DMS 273 treated with DMSO at 0.1 percent for 48 hours (cell line): ENCODE measurements around the gene COX7A2.

Experiments used
- DNase-seq: peaks from one replicate; lab custom pipeline; 2025; lab: John Stamatoyannopoulos, UW

COX7A2 gene

GRCh38 chr6:75268121-75268987, 24.8 kb upstream of the COX7A2 start:
- DNase-seq: no peak

GRCh38 chr6:75267461-75267860, 23.9 kb upstream of the COX7A2 start:
- no peak for DNase-seq

GRCh38 chr6:75266716-75267291, 23.2 kb upstream of the COX7A2 start:
- peak; percentile 8 for DNase-seq

- no peak for DNase-seq
Measured at GRCh38 chr6:75263401-75263750, 19.8 kb upstream of the COX7A2 start.

GRCh38 chr6:75262716-75263400, 19.3 kb upstream of the COX7A2 start:
- no peak for DNase-seq

GRCh38 chr6:75261299-75261698, 17.7 kb upstream of the COX7A2 start:
- no peak for DNase-seq

GRCh38 chr6:75257343-75258087, 13.9 kb upstream of the COX7A2 start:
- DNase-seq: no peak

GRCh38 chr6:75250552-75250951, 7.0 kb upstream of the COX7A2 start:
- no peak for DNase-seq

GRCh38 chr6:75249837-75250236, 6.2 kb upstream of the COX7A2 start:
- no peak for DNase-seq

GRCh38 chr6:75246386-75246785, 2.8 kb upstream of the COX7A2 start:
- no peak for DNase-seq

- DNase-seq: no peak
Measured at GRCh38 chr6:75244063-75244584, 523 bp upstream of the COX7A2 start.

- DNase-seq: no peak
Measured at GRCh38 chr6:75236630-75237029, 7.0 kb downstream of the COX7A2 start.

GRCh38 chr6:75235271-75235670, 8.3 kb downstream of the COX7A2 start:
- DNase-seq: no peak

- DNase-seq: no peak
Measured at GRCh38 chr6:75234126-75234865, 9.3 kb downstream of the COX7A2 start.

GRCh38 chr6:75233092-75233615, 10.4 kb downstream of the COX7A2 start:
- DNase-seq: no peak

- no peak for DNase-seq
Measured at GRCh38 chr6:75230484-75231325, 12.9 kb downstream of the COX7A2 start.

GRCh38 chr6:75224303-75224926, 19.2 kb downstream of the COX7A2 start:
- no peak for DNase-seq

- no peak for DNase-seq
Measured at GRCh38 chr6:75223428-75223827, 20.2 kb downstream of the COX7A2 start.

GRCh38 chr6:75222261-75222660, 21.3 kb downstream of the COX7A2 start:
- DNase-seq: no peak

GRCh38 chr6:75221116-75221515, 22.5 kb downstream of the COX7A2 start:
- DNase-seq: no peak
